Panc1 (cell line): Measurements from ENCODE around the gene ARID2. TPM values are rescaled to one million over a fixed set of nuclear protein-coding genes. Genes with fewer than 3 reads are reported as not detected.

Source experiments
- ATAC-seq: fragments of 200-7000 bp; cut with Tn5 transposase; 2 replicates; pipeline ENCODE4 v1.9.1; 2020; ENCODE audit warnings: mild to moderate bottlenecking, moderate library complexity
- BruUV-seq: library from RNA; stranded (reverse); fragments of 400-500 nt; replicated peaks from 2 replicates; lab custom pipeline; 2021; lab: Mats Ljungman, UMichigan
- CTCF ChIA-PET: fragments of 300-600 bp; sonication (Branson Sonifier 250); formaldehyde crosslinking; loops from one replicate; lab custom pipeline; 2022; ENCODE audit warnings: antibody characterized with exemption; lab: Charles Lee
- POLR2A ChIA-PET: fragments of 300-600 bp; sonication (Branson Sonifier 250); formaldehyde crosslinking; loops from one replicate; lab custom pipeline; 2022; ENCODE audit warnings: antibody characterized with exemption; lab: Charles Lee
- DNase-seq: peaks from one replicate; pipeline ENCODE4 v3.0.0-alpha.2; 2010; ENCODE audit warnings: low read depth, low spot score
- H3K27ac ChIP-seq: 2 replicates; pipeline ENCODE4 v1.5.1; 2011; ENCODE audit warnings: mild to moderate bottlenecking, low read length, inconsistent platforms
- H3K27me3 ChIP-seq: fragments of 200-500 bp; sonication (Bioruptor generic); 2 replicates; pipeline ENCODE4 v1.6.0; 2014; ENCODE audit warnings: low read length, inconsistent platforms; ENCODE audit not compliant: control insufficient read depth, insufficient read depth
- H3K36me3 ChIP-seq: fragments of 200-500 bp; sonication (Bioruptor generic); 2 replicates; pipeline ENCODE4 v1.5.1; 2014; ENCODE audit warnings: inconsistent platforms, mild to moderate bottlenecking, low read length, moderate library complexity; ENCODE audit not compliant: control insufficient read depth, insufficient read depth
- H3K4me1 ChIP-seq: 2 replicates; pipeline ENCODE4 v1.5.1; 2011; ENCODE audit warnings: inconsistent platforms, mild to moderate bottlenecking, low read length, moderate library complexity; ENCODE audit not compliant: control insufficient read depth, insufficient read depth
- H3K4me3 ChIP-seq, 2 experiments: 2 replicates each; pipeline ENCODE4 v1.5.1; 2011 to 2012; ENCODE audit warnings: low read depth in 2 of 2, low read length in 2 of 2, mild to moderate bottlenecking in 2 of 2, inconsistent platforms in 1 of 2, moderate library complexity in 1 of 2
- H3K9me3 ChIP-seq: fragments of 200-500 bp; sonication (Bioruptor generic); 2 replicates; pipeline ENCODE4 v1.5.1; 2014; ENCODE audit warnings: low read depth, mild to moderate bottlenecking, inconsistent platforms, low read length, moderate library complexity; ENCODE audit not compliant: control insufficient read depth, insufficient read depth
- POLR2AphosphoS5 ChIP-seq: IDR thresholded peaks from 2 replicates; pipeline ENCODE4 v1.6.1; 2012; ENCODE audit warnings: mild to moderate bottlenecking, low read depth, low read length, moderate library complexity
- SIN3A ChIP-seq: IDR thresholded peaks from 2 replicates; pipeline ENCODE4 v1.6.1; 2012; ENCODE audit warnings: low read depth, mild to moderate bottlenecking, low read length, moderate library complexity, borderline replicate concordance; ENCODE audit not compliant: insufficient read depth
- TCF7L2 ChIP-seq: IDR thresholded peaks from 2 replicates; pipeline ENCODE4 v1.6.1; 2011; ENCODE audit warnings: mild to moderate bottlenecking, low read depth, low read length, inconsistent platforms
- in situ Hi-C: cut with HindIII; loops from 2 replicates; pipeline ENCODE4 v1.10.0; 2016; ENCODE audit warnings: low sequenced_read_pairs, low pct_unique_long_range_greater_than_20kb
- intact Hi-C: fragments of 100-400 bp; cut with micrococcal nuclease; formaldehyde crosslinking; loops from one replicate; pipeline ENCODE4 v1.10.0; 2022; ENCODE audit not compliant: unreplicated experiment
- total RNA-seq: library from RNA; stranded (reverse); gene quantifications from one replicate; pipeline ENCODE4 v1.2.1, GENCODE V29; 2021; ENCODE audit not compliant: unreplicated experiment
- TF ChIP-seq, protein P1 (sequence below): fragments of 450-650 bp; IDR thresholded peaks from 2 replicates; pipeline ENCODE4 v1.5.1; 2017; ENCODE audit warnings: mild to moderate bottlenecking
- TF ChIP-seq, protein P2 (sequence below), 2 experiments: IDR thresholded peaks; 2 replicates each; pipeline ENCODE4 v1.6.1; 2011 to 2012; ENCODE audit warnings: low read depth in 2 of 2, control low read depth in 1 of 2, low read length in 1 of 2, mild to moderate bottlenecking in 1 of 2, moderate library complexity in 1 of 2; ENCODE audit not compliant: insufficient read depth in 1 of 2

The ARID2 gene
- total RNA-seq, 1 experiment from 2014 or later: 39.5 TPM

GRCh38 chr12:45768194-45768593 lies 38.7 kb downstream of the ARID2 start:
- in situ Hi-C loops (no loop called here), intact Hi-C loops (no loop called here)
- H3K27me3 ChIP-seq: no peaks in the 10 kb centered on the region
- POLR2A ChIA-PET: no interaction called here
- CTCF ChIA-PET: no interaction called here
- ATAC-seq (no peak), DNase-seq (no peak)
- no peaks in the 10 kb centered on the region; the same call in 1 of the 2 replicates for H3K9me3 ChIP-seq
- no peaks in the 10 kb centered on the region for H3K36me3 ChIP-seq
- BruUV-seq: no TSS peak
- H3K4me3 ChIP-seq: no peak overlapping the region
- no peak overlapping the region for H3K27ac ChIP-seq
- TF ChIP-seq, protein P1, sequence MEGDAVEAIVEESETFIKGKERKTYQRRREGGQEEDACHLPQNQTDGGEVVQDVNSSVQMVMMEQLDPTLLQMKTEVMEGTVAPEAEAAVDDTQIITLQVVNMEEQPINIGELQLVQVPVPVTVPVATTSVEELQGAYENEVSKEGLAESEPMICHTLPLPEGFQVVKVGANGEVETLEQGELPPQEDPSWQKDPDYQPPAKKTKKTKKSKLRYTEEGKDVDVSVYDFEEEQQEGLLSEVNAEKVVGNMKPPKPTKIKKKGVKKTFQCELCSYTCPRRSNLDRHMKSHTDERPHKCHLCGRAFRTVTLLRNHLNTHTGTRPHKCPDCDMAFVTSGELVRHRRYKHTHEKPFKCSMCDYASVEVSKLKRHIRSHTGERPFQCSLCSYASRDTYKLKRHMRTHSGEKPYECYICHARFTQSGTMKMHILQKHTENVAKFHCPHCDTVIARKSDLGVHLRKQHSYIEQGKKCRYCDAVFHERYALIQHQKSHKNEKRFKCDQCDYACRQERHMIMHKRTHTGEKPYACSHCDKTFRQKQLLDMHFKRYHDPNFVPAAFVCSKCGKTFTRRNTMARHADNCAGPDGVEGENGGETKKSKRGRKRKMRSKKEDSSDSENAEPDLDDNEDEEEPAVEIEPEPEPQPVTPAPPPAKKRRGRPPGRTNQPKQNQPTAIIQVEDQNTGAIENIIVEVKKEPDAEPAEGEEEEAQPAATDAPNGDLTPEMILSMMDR: no peak
- TF ChIP-seq TCF7L2: no peak
- TF ChIP-seq POLR2AphosphoS5: no peak
- TF ChIP-seq, protein P2, sequence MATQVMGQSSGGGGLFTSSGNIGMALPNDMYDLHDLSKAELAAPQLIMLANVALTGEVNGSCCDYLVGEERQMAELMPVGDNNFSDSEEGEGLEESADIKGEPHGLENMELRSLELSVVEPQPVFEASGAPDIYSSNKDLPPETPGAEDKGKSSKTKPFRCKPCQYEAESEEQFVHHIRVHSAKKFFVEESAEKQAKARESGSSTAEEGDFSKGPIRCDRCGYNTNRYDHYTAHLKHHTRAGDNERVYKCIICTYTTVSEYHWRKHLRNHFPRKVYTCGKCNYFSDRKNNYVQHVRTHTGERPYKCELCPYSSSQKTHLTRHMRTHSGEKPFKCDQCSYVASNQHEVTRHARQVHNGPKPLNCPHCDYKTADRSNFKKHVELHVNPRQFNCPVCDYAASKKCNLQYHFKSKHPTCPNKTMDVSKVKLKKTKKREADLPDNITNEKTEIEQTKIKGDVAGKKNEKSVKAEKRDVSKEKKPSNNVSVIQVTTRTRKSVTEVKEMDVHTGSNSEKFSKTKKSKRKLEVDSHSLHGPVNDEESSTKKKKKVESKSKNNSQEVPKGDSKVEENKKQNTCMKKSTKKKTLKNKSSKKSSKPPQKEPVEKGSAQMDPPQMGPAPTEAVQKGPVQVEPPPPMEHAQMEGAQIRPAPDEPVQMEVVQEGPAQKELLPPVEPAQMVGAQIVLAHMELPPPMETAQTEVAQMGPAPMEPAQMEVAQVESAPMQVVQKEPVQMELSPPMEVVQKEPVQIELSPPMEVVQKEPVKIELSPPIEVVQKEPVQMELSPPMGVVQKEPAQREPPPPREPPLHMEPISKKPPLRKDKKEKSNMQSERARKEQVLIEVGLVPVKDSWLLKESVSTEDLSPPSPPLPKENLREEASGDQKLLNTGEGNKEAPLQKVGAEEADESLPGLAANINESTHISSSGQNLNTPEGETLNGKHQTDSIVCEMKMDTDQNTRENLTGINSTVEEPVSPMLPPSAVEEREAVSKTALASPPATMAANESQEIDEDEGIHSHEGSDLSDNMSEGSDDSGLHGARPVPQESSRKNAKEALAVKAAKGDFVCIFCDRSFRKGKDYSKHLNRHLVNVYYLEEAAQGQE (IDR thresholded peaks at IDR 0.05; ENCODE audit: insufficient read depth in 1 of 2, low read depth in 2 of 2, low read length in 1 of 2): no peak
- no peak for TF ChIP-seq SIN3A
- no peaks in the 10 kb centered on the region for H3K4me1 ChIP-seq

DNA sequence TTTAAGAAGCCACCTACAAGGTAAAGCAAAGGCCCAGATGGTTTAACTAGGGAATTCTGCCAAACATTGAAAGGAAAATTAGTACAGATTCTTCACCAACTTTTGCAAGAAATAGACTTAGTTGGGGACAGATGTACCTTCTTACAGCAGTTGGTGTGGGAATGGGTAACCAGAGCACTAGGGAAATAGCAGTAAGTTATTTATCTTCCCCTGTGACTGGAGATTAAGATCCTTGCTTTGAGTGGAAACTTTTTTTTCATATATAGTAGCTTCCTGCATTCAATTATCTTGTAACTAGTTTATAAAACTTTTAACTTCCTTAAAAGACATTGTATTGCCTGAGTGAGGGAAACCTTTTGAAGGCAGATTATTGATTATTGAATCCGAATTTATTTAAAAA lies 44.2 kb downstream of the ARID2 start:
- BruUV-seq: no TSS peak
- H3K27me3 ChIP-seq: no peaks in the 10 kb centered on the region
- H3K4me1 ChIP-seq: peaks cover 3% of the 10 kb centered on the region
- POLR2A ChIA-PET: interaction anchor here (0.6 kb wide), 2 partner anchors 44 to 132 kb away, joined by 3 to 4 read pairs; no protein-coding TSS in a partner anchor
- intact Hi-C loops: no loop called here
- H3K27ac ChIP-seq: no peak overlapping the region
- H3K4me3 ChIP-seq: no peak overlapping the region
- in situ Hi-C loops: no loop called here
- no peaks in the 10 kb centered on the region for H3K9me3 ChIP-seq
- TF ChIP-seq, protein P1: no peak
- TF ChIP-seq TCF7L2 (no peak), POLR2AphosphoS5 (no peak)
- TF ChIP-seq, protein P2 (IDR thresholded peaks at IDR 0.05; ENCODE audit: insufficient read depth in 1 of 2, low read depth in 2 of 2, low read length in 1 of 2): no peak
- no peak for ATAC-seq
- CTCF ChIA-PET: no interaction called here
- DNase-seq: no peak
- H3K36me3 ChIP-seq: no peaks in the 10 kb centered on the region
